Measurements from ENCODE around the gene CIZ1. TPM values are rescaled to one million over a fixed set of nuclear protein-coding genes. Genes with fewer than 3 reads are reported as not detected.
A peak's percentile ranks its signal among the peaks of the same experiment; 100 is the strongest.

The CIZ1 gene
- total and polyA plus RNA-seq, 3 experiments from 2014 or later, result 35.2 to 125 (median 114) TPM

DNA sequence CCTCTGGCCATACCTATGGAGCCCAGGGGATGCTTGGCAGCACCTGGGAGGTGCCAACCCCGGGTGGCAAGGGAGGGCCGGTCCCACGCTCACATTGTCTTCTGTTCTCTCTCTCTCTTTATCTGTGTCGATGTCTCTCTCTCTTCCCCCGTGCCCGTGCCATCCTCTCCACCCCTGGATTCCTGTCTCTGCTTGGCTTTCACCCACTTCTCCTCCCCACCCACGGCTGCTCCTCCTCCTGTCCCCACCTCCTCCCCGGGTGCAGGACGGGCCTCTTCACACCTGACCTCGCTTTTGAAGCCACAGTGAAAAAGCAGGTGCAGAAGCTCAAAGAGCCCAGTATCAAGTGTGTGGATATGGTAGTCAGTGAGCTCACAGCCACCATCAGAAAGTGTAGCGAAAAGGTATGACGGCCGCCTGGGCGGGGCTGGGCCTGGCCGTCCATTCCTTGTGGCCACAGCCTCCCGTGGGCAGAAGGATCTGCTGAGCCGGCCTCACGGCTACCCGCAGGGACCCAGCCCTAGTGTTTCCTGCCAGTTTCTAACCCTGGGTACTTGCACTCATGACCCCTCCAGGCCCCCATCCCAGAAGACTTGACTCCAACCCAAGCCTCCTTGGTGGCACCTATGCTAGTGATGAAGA is 34.5 kb upstream of the CIZ1 start:
- Mint-ChIP-seq H3K27me3 (peaks cover 4 to 5% of the 10 kb centered on the region in 2 donors), H3K27ac (no peak overlapping the region), H3K36me3 (no peaks in the 10 kb centered on the region), H3K4me3 (no peak overlapping the region), H3K9me3 (no peaks in the 10 kb centered on the region), H3K4me1 (no peaks in the 10 kb centered on the region)
- H3K4me3 ChIP-seq (ENCODE audit: low read length), result no peak overlapping the region
- H3K36me3 ChIP-seq (ENCODE audit: insufficient read depth, low read length), result no peaks in the 10 kb centered on the region
- POLR2A ChIA-PET, result no interaction called here
- H3K4me1 ChIP-seq (ENCODE audit: insufficient read depth, low read length), result no peaks in the 10 kb centered on the region
- CTCF ChIA-PET, result no interaction called here
- no peaks in the 10 kb centered on the region for H3K27me3 ChIP-seq (ENCODE audit: insufficient read depth, low read length, poor library complexity, severe bottlenecking)
- no peak for DNase-seq
- H3K9me3 ChIP-seq (ENCODE audit: low read length), result no peaks in the 10 kb centered on the region
- H3K27ac ChIP-seq (ENCODE audit: low read depth, low read length), result no peak overlapping the region

DNA sequence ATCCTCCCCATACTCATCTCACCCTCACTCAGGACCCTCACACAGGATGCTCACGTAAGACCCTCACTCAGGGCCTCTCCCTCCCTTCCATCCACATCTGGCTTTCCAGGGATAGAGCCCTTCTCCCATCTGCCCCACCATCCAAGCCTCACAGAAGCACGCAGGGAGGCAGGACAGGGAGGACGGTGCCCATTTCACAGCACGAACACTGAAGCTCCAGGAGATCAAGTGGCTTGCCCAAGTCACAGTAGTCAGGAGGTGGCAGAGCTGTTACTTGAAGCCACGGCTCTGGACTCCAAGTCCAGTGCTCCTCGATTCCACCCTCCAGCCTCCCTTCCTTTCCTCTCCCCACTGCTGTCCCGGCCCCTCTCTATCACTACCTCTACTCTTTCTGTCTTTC is 33.5 kb upstream of the CIZ1 start:
- Mint-ChIP-seq H3K27me3 (peaks cover 4 to 9% of the 10 kb centered on the region in 2 donors), H3K36me3 (no peaks in the 10 kb centered on the region), H3K4me3 (no peak overlapping the region), H3K9me3 (no peaks in the 10 kb centered on the region), H3K27ac (no peak overlapping the region), H3K4me1 (no peaks in the 10 kb centered on the region)
- H3K9me3 ChIP-seq (ENCODE audit: low read length), result no peaks in the 10 kb centered on the region
- no peak overlapping the region for H3K27ac ChIP-seq (ENCODE audit: low read depth, low read length)
- H3K4me1 ChIP-seq (ENCODE audit: insufficient read depth, low read length), result no peaks in the 10 kb centered on the region
- no peak for DNase-seq
- CTCF ChIA-PET, result no interaction called here
- POLR2A ChIA-PET, result no interaction called here
- H3K27me3 ChIP-seq (ENCODE audit: insufficient read depth, low read length, poor library complexity, severe bottlenecking), result no peaks in the 10 kb centered on the region
- H3K4me3 ChIP-seq (ENCODE audit: low read length), result no peak overlapping the region
- no peaks in the 10 kb centered on the region for H3K36me3 ChIP-seq (ENCODE audit: insufficient read depth, low read length)

DNA sequence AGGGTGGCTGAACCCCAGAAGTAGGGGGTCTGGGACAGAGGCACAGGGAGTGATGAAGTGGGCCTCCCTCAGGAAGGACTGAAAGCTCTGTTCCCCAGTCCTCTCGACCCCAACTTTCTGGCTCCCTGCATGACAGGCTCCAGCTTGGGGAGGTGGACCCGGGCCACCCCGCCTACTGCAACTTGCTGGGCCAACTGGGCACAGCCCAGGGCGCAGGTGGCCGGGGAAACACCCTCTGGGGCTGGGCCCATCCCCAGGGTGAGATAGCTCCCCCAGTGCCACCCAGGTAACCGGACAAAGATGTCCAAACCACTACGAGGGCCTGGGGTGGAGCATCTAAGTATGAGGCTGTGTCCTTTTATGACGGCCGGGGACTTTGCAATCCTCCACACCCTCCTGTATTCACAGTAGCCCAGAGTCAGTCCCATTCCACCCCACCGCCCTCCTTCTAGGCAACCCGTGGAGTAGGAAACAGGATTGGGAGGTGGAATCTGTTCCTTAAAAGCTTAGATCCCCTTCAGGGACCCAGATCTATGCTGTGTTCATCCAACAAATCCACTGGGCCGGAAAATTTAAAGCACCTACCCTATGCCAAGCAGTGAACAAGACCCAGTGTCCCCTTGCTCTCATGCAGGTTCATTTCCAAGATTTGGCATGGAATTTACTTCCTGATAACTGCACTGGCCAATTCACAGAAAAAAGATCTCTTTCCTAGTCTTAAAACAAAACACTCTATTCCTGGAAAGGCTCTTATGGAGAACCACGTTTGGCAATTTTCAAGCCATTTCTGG is 31.7 kb upstream of the CIZ1 start:
- DNase-seq, result no peak
- Histone ChIP-seq H3K36me3 (ENCODE audit: insufficient read depth, low read length) (no peaks in the 10 kb centered on the region), H3K27me3 (ENCODE audit: insufficient read depth, low read length, poor library complexity, severe bottlenecking) (no peaks in the 10 kb centered on the region), H3K4me1 (ENCODE audit: insufficient read depth, low read length) (peaks cover 9% of the 10 kb centered on the region), H3K9me3 (ENCODE audit: low read length) (no peaks in the 10 kb centered on the region), H3K4me3 (ENCODE audit: low read length) (no peak overlapping the region), H3K27ac (ENCODE audit: low read depth, low read length) (no peak overlapping the region)
- no peaks in the 10 kb centered on the region for H3K9me3 Mint-ChIP-seq
- ChIA-PET CTCF (interaction anchor here (1.1 to 1.6 kb wide), 2 partner anchors 16 to 118 kb away, joined by 3 to 4 read pairs; no protein-coding TSS in a partner anchor), POLR2A (interaction anchor here (0.6 kb wide), 1 partner anchor 27 kb away, joined by 3 read pairs; no protein-coding TSS in a partner anchor)
- H3K27me3 Mint-ChIP-seq, result peaks cover 4 to 9% of the 10 kb centered on the region in 2 donors
- peaks cover 11% of the 10 kb centered on the region in 3 donors for H3K4me1 Mint-ChIP-seq
- no peak overlapping the region for H3K27ac Mint-ChIP-seq
- H3K4me3 Mint-ChIP-seq, result no peak overlapping the region
- H3K36me3 Mint-ChIP-seq, result no peaks in the 10 kb centered on the region

DNA sequence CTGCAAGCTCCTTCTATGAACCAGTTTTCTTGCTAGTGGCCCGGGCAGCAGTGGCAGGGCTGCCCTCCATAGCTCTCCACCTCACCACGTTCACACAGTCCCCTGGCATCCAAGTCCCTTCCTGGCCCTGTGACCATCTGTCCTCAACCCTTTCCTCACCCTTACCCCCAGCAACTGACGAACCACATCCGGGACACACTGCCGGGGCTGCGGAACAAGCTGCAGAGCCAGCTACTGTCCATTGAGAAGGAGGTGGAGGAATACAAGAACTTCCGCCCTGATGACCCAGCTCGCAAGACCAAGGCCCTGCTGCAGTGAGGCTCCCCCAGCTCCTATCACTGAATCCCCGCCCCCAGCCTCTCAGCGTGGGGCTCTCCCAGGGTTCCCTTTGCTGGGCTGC is 30.7 kb upstream of the CIZ1 start:
- peaks cover 13% of the 10 kb centered on the region for H3K4me1 ChIP-seq (ENCODE audit: insufficient read depth, low read length)
- POLR2A ChIA-PET, result interaction anchor here (0.9 kb wide), 1 partner anchor 31 kb away, joined by 3 read pairs; no protein-coding TSS in a partner anchor
- H3K27ac ChIP-seq (ENCODE audit: low read depth, low read length), result no peak overlapping the region
- no peak overlapping the region for H3K4me3 Mint-ChIP-seq
- no peak for DNase-seq
- no peaks in the 10 kb centered on the region for H3K27me3 ChIP-seq (ENCODE audit: insufficient read depth, low read length, poor library complexity, severe bottlenecking)
- H3K9me3 ChIP-seq (ENCODE audit: low read length), result no peaks in the 10 kb centered on the region
- H3K4me3 ChIP-seq (ENCODE audit: low read length), result no peak overlapping the region
- no peak overlapping the region for H3K27ac Mint-ChIP-seq
- peaks cover 11 to 15% (median 12%) of the 10 kb centered on the region in 3 donors for H3K4me1 Mint-ChIP-seq
- no peaks in the 10 kb centered on the region for H3K36me3 Mint-ChIP-seq
- H3K27me3 Mint-ChIP-seq, result peaks cover 4 to 5% of the 10 kb centered on the region in 2 donors
- no peaks in the 10 kb centered on the region for H3K9me3 Mint-ChIP-seq
- H3K36me3 ChIP-seq (ENCODE audit: insufficient read depth, low read length), result no peaks in the 10 kb centered on the region
- CTCF ChIA-PET, result interaction anchor here (1.6 kb wide), 1 partner anchor 15 kb away, joined by 4 read pairs; no protein-coding TSS in a partner anchor

DNA sequence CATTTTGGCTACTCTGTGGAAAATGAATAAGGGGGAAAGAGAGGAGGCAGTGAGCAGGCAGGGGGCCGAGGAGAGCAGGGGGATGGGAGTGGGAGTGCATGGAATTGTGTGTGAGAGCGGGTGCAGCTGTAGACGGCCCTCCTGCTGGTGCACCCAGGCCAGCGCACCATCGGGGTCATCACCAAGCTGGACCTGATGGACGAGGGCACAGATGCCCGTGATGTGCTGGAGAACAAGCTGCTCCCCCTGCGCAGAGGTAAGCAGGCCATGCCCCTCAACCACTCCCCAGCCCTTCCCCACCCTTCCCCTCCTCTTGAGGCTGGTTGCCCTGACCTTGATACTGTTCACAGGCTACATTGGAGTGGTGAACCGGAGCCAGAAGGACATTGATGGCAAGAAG is 28.5 kb upstream of the CIZ1 start:
- Mint-ChIP-seq H3K27me3 (peaks cover 1 to 5% of the 10 kb centered on the region in 2 donors), H3K27ac (peak overlapping the region in 2 of 8 donors; percentile 34 to 38), H3K36me3 (no peaks in the 10 kb centered on the region), H3K4me3 (peak overlapping the region in 2 of 7 donors; percentile 40 to 43), H3K9me3 (no peaks in the 10 kb centered on the region), H3K4me1 (peaks cover 11 to 15% (median 12%) of the 10 kb centered on the region in 3 donors)
- Histone ChIP-seq H3K27me3 (ENCODE audit: insufficient read depth, low read length, poor library complexity, severe bottlenecking) (no peaks in the 10 kb centered on the region), H3K4me1 (ENCODE audit: insufficient read depth, low read length) (peaks cover 13% of the 10 kb centered on the region), H3K36me3 (ENCODE audit: insufficient read depth, low read length) (no peaks in the 10 kb centered on the region), H3K27ac (ENCODE audit: low read depth, low read length) (no peak overlapping the region), H3K9me3 (ENCODE audit: low read length) (no peaks in the 10 kb centered on the region), H3K4me3 (ENCODE audit: low read length) (no peak overlapping the region)
- POLR2A ChIA-PET, result no interaction called here
- CTCF ChIA-PET, result no interaction called here
- no peak for DNase-seq

DNA sequence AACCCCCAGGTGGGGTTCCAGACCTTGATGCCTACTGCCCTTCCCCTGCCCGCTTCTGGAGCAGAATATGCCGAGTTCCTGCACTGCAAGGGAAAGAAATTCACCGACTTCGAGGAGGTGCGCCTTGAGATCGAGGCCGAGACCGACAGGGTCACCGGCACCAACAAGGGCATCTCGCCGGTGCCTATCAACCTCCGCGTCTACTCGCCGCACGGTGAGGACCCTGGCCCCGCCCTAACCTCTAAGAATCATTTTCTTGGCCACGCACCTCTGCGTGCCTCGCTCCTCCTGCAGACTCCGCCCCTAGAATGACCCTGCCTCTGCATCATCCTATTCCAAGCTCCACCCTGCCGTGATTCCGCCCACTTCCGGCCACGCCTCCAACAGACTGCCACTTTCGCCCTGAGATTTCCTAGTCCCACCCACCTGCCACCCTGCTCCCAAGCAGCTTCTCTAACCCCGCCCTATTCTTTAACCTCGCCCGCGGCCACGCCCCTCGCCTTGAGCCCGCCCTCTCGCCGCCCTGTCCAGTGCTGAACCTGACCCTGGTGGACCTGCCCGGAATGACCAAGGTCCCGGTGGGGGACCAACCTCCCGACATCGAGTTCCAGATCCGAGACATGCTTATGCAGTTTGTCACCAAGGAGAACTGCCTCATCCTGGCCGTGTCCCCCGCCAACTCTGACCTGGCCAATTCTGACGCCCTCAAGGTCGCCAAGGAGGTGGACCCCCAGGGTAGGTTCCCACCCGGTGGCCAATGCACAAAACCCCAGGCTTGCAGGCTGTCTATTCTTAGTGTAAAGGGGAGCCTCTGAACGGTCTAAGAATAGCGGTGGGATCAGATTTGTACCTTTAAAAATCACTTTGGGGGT is 27.4 kb upstream of the CIZ1 start:
- Mint-ChIP-seq H3K4me3 (peak overlapping the region; percentile 53 to 84 (median 82)), H3K4me1 (peaks cover 11 to 15% (median 12%) of the 10 kb centered on the region in 3 donors), H3K27ac (peak overlapping the region in 5 of 8 donors; percentile 41 to 82 (median 53)), H3K9me3 (no peaks in the 10 kb centered on the region), H3K36me3 (no peaks in the 10 kb centered on the region), H3K27me3 (peaks cover 3 to 5% of the 10 kb centered on the region in 2 donors)
- peak overlapping the region; percentile 32 for H3K27ac ChIP-seq (ENCODE audit: low read depth, low read length)
- CTCF ChIA-PET, result interaction anchor here (0.6 kb wide), 1 partner anchor 234 kb away, joined by 3 read pairs; no protein-coding TSS in a partner anchor
- peak; percentile 85 to 91 (median 87) for DNase-seq
- H3K9me3 ChIP-seq (ENCODE audit: low read length), result no peaks in the 10 kb centered on the region
- H3K27me3 ChIP-seq (ENCODE audit: insufficient read depth, low read length, poor library complexity, severe bottlenecking), result no peaks in the 10 kb centered on the region
- H3K4me3 ChIP-seq (ENCODE audit: low read length), result peak overlapping the region; percentile 57
- H3K36me3 ChIP-seq (ENCODE audit: insufficient read depth, low read length), result no peaks in the 10 kb centered on the region
- POLR2A ChIA-PET, result interaction anchor here (0.5 kb wide), 1 partner anchor 19 kb away, joined by 5 read pairs; no protein-coding TSS in a partner anchor
- H3K4me1 ChIP-seq (ENCODE audit: insufficient read depth, low read length), result peaks cover 13% of the 10 kb centered on the region

DNA sequence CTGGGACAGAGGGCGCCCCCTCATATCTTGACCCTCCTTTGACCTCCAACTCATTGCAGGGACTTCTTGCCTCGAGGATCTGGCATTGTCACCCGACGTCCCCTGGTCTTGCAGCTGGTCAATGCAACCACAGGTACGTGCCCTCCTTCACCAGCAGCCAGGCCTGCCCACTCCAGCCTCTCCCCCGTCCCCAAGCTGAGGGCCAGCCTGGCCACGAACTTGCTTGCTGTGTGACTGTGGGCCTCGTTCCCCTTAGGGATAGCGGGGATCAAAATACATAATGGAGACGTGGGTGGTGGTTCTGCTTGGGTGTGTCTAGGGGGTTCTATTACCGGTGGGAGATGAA is 26.8 kb upstream of the CIZ1 start:
- H3K27ac Mint-ChIP-seq, result peak overlapping the region in 5 of 8 donors; percentile 41 to 82 (median 53)
- POLR2A ChIA-PET, result interaction anchor here (0.6 kb wide), 1 partner anchor 820 kb away, joined by 19 read pairs; no protein-coding TSS in a partner anchor

More for the DNA sequence above, 26.8 kb upstream of the CIZ1 start:
- Mint-ChIP-seq H3K4me3 (peak overlapping the region; percentile 53 to 84 (median 82)), H3K9me3 (no peaks in the 10 kb centered on the region), H3K36me3 (no peaks in the 10 kb centered on the region), H3K4me1 (peaks cover 11 to 15% (median 12%) of the 10 kb centered on the region in 3 donors), H3K27me3 (peaks cover 3 to 4% of the 10 kb centered on the region in 2 donors)
- peak overlapping the region; percentile 32 for H3K27ac ChIP-seq (ENCODE audit: low read depth, low read length)
- DNase-seq, result no peak
- CTCF ChIA-PET, result interaction anchor here (0.6 kb wide), 1 partner anchor 234 kb away, joined by 3 read pairs; no protein-coding TSS in a partner anchor
- H3K27me3 ChIP-seq (ENCODE audit: insufficient read depth, low read length, poor library complexity, severe bottlenecking), result no peaks in the 10 kb centered on the region
- H3K4me3 ChIP-seq (ENCODE audit: low read length), result peak overlapping the region; percentile 57
- no peaks in the 10 kb centered on the region for H3K36me3 ChIP-seq (ENCODE audit: insufficient read depth, low read length)
- H3K9me3 ChIP-seq (ENCODE audit: low read length), result no peaks in the 10 kb centered on the region
- peaks cover 13% of the 10 kb centered on the region for H3K4me1 ChIP-seq (ENCODE audit: insufficient read depth, low read length)
